Lung microvascular endothelial cell (primary cell): ENCODE data around the gene CCDC148. TPM values are rescaled to one million over a fixed set of nuclear protein-coding genes. Genes with fewer than 3 reads are reported as not detected.
"Not testable (repeated sequence)": the region's sequence is repeated elsewhere in the genome, so short reads cannot be mapped to it uniquely, and the experiment has no call there.

Experiments
- DNase-seq, 2 donors: peaks; one replicate each; pipeline versions ENCODE4 v3.0.0 to v3.0.0-alpha.2; 2010; ENCODE audit warnings: low read depth in 2 of 2
- total RNA-seq: library from RNA; depleted of rRNA; stranded (reverse); fragments of >200 nt; gene quantifications from 2 replicates; pipeline ENCODE4 v1.2.1, GENCODE V29; 2014

Gene CCDC148
- total RNA-seq, 1 donor from 2014 or later: 0.20 TPM

GRCh38 chr2:158482594-158482993 is 26.0 kb upstream of the CCDC148 start:
- no peak for DNase-seq

- DNase-seq: no peak
Measured at GRCh38 chr2:158481116-158481515, 24.6 kb upstream of the CCDC148 start.

GRCh38 chr2:158478816-158479215 is 22.3 kb upstream of the CCDC148 start:
- DNase-seq: no peak

- no peak for DNase-seq
Measured at GRCh38 chr2:158478237-158478636, 21.7 kb upstream of the CCDC148 start.

- no peak for DNase-seq
Measured at GRCh38 chr2:158477202-158477601, 20.6 kb upstream of the CCDC148 start.

DNA sequence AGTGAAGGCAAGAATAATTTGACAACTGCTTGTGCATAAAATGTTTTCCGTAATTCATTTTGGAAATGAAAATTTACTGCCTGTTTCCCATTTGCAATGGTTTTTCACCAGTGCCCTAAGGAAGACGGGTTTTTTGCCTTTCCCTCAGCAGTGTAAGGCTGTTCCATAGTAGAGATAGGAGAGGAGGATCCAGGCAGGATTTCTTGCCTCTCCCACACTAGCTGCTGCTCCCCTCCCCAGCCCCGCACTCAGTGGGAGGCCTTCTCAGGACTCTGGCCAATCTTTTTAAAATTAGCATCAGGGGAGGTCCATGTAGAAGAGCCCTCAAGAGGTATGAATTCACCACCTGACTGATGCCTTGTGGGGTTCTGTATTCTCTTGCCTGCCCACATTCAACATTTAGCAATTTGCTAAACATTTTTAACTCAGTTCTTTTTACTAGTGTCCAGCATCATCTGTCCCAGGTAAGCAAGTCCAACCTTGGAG is 18.0 kb upstream of the CCDC148 start:
- DNase-seq: not testable (repeated sequence)

GRCh38 chr2:158473719-158474392 is 17.3 kb upstream of the CCDC148 start:
- no peak for DNase-seq

- not testable (repeated sequence) for DNase-seq
Measured at GRCh38 chr2:158473300-158473699, 16.7 kb upstream of the CCDC148 start.

DNA sequence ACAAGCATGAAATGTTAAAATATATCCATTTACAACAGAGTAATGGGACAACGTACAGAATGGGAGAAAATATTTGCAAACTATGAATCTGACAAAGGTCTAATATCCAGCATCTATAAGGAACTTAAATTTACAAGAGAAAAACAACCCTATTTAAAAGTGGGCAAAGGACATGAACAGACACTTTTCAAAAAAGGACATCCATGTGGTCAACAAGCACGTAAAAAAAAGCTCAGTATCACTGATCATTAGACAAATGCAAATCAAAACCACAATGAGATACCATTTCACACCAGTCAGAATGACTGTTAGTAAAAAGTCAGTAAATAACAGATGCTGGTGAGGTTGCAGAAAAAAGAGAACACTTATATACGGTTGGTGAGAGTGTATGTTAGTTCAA is 16.3 kb upstream of the CCDC148 start:
- DNase-seq: not testable (repeated sequence)

GRCh38 chr2:158467248-158467647 is 10.7 kb upstream of the CCDC148 start:
- DNase-seq: no peak

DNA sequence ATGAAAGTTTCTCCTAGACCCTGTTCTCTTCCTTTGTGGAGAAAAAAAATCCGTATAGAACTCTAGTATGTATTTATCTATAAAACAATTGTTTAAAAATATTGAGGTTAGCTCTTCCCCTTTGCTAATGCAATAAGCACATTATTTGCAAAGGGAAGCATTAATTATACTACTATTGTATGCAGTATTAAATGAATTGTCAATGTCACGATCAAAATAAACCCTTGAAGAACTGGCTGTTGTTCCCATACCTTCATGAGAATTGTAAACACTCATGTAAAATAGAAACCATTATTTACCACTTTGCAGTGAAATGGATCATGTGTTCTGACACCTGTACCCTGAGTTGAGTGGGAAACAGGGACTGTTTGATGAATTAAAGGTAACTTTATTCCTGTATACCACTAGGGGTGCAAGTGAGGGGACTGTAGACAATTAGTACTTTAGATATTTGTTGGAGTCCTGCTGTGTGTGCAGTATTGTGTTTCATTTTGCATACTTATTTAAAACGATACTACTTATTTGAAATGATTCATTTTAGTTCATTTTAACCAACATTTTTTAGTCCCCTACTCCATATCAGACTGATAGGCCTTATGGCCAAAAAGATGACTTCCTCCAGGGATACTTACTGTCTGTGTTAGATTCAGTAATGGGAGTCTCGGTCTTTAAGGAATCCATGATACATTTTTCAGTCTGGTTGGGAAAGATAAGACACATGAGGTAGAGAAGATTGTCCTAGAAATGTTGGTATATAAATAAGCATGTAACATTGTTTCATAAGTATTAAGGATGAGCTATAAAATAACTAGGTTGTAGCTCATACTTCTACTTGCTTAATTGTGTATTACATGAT is 8.1 kb upstream of the CCDC148 start:
- DNase-seq: peak in 1 of 2 donors; percentile 37

DNA sequence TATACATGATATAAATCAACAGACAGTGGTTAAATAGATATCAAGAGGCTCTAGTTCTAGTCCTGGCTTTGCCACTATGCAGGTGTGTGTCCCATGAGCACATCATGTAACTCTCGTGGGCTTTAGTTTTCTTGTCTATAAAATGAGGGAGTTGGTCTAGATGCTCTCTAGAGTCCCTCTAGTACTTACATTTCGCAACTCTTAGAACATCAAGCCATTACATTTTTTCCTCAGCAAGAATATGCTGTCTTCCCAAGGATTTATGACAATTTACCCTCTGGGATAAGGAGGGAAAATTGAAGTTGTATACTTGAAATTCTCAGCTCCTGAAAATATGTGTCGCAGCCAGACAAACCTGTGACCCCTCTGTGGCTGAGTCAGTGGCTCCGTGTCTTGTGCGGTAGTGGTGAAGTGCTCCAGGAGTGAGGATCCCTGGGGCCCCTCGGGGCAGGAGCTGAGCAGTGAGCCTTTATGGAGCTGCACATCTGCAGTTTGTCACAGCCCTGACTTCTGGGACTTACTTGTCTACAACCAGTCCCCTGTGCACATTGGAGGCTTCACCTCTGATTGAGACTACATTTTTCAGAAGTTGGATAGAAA is 7.0 kb upstream of the CCDC148 start:
- no peak for DNase-seq

DNA sequence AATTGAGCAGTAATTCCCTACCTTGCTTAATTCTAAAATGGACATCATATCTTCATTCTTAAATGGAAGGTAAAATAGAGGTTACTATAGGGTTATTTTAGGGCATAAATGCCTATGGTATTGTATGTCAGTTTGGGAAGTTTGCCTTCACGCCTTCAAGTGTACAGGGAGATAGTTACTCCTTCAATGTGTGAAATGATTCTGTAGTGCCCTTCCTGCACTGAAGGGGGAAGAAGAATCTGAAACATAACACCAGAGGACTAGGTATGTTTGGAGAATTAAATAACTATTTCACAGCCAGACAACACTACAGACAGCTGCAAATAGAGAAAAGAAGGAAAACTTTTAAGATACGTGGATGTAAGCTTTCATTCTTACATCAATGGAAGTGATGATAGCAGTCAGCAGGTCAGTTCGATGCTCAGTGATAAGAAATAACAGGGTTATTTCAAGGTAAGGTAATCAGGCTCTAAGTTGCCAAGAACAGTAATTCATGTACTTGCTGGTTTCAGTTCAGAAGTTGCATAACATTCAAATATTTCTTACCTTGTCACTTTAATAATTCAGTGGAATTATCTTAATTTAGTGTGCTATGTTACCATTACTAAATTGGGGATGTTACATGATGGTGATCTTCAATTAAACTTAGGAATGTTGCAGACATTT is 4.2 kb upstream of the CCDC148 start:
- DNase-seq: peak; percentile 5 to 14

DNA sequence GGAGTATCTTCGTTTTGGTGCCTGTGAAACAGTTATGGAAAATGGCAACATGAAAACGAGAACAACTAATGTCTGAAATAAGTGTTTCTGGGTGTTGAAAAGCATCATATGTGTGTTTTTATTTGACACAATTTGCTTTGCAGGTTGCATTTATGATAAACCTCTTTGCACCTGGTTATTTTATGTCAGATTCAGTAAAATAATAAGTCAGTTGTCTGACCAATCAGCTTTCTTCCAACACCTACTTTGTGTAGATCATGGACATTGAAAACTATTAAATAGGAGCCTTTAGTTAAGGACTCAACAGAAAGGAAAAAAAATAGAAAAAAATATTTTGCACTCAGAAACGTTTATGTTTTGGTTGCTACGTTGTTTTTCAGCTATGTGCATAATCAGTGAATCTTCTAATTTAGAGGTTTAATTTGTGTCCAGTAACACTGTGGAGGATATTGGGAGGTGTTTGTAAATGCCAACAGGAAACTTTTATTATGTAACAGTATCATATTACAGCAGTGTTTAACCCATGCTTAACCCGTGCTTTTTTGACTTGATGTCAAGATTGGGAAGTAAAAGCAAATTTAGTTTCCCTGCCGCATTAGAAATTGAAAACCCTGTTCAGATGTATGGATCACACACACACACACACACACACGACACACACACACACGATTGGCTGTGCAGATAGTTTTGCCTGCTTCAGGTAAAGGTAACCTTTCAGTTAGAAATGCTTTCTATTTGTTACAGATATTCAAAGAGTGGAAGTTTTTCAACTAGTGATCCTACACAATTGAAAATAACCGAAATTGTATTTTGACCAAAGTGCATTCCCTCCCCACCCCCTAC is 2.8 kb upstream of the CCDC148 start:
- DNase-seq: peak; percentile 10 to 20

- DNase-seq: peak; percentile 13 to 20
Measured at GRCh38 chr2:158458617-158458920, 2.0 kb upstream of the CCDC148 start.

DNA sequence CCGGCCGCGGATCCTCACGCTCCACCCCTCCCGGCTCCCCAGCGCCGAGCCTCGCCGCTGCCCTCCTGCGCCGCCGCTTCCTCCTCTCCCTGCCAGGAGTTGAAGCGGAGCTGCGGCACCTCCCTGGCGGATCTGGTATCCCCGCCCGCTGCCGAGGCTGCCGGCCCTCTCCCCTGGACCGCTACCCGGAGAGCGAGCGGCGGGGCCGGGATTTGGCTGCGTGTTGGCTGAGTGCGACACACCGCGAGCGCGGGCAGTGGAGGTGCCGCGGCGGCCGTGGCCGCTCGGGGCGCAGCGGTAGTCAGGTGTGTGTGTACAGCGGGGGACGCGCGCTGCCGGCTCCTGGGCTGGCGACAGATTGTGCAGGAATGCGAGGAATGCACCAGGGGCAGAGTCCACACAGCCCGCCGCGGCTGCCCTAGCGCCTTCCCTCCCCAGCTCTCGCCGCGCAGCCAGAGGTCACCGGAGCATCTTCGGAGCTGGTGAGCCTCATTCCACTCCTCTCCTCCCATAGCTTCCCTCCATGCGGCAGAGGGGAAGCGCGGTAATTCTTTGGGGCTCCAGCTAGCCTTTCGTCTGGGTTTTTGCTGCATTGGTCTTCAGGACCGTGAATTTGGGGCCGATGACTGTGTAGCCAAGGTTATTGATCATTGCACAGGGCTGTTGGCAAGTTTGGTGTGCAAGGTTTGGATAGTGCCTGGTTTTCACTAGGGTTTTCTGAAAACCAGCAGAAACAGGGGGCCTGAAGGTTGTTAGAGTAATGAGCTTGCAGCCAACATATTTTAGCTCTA is 1.5 kb upstream of the CCDC148 start:
- DNase-seq: peak; percentile 60 to 87

DNA sequence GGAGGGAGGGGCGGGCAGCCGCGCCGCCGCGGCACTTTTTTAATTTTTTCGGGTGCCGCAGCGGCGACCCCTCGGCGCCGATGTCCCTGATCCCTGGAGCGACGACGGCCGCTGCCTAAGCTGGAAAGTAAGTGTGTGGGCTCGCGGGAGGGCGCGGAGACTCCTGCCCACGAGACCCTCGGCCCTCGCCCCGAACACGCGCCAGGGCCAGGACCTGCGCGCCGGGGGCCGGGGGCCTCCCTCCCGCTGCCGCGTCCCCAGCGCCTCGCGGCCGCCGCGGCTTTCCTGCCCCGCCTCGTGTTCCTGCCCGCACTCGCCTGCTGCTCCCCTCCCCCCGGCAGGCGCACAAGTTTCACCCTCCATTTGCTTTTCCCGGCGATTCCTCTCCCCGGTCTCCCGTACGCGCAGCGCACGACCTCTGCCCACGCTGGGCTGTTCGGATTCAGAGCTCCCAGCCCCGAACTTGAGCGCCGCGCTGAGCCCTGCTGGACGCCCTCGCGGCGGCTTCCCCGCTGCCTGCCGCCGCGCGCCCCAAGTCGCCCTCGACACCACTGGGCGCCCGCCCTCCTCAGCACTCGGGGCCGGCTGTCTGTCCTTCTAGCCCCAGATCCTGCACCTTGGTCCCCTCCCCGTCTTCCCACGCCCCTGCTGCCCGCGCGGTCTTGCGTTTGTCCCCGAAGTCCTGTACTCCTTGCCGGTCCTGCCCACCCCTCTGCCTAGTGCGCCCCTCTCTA is 706 bp upstream of the CCDC148 start:
- peak; percentile 67 to 79 for DNase-seq

GRCh38 chr2:158443606-158444005 is 12.9 kb downstream of the CCDC148 start:
- DNase-seq: no peak

GRCh38 chr2:158439062-158439461 is 17.5 kb downstream of the CCDC148 start:
- not testable (repeated sequence) for DNase-seq
